CD4-positive, alpha-beta memory T cell (primary cell): ENCODE results near the gene GTF3C4. TPM values are rescaled to one million over a fixed set of nuclear protein-coding genes. Genes with fewer than 3 reads are reported as not detected.

ENCODE experiments used
- CTCF ChIA-PET: fragments of 350-600 bp; sonication (Branson Sonifier 250); formaldehyde crosslinking; loops from one replicate; lab custom pipeline; 2021; ENCODE audit warnings: inconsistent platforms; ENCODE audit not compliant: partially characterized antibody; lab: Charles Lee
- POLR2A ChIA-PET: fragments of 350-600 bp; sonication (Branson Sonifier 250); formaldehyde crosslinking; loops from one replicate; lab custom pipeline; 2021; ENCODE audit not compliant: partially characterized antibody; lab: Charles Lee
- DNase-seq, 5 donors: peaks; one replicate each; pipeline versions ENCODE4 v3.0.0 to v3.0.0-alpha.2; 2020 to 2022; ENCODE audit warnings: mixed read lengths in 1 of 5
- H3K27ac ChIP-seq: one replicate; pipeline ENCODE4 v1.7.0; 2013; ENCODE audit warnings: low read depth, low read length
- H3K27me3 ChIP-seq: 2 replicates; pipeline ENCODE4 v1.7.0; 2013; ENCODE audit warnings: mild to moderate bottlenecking, low read length, moderate library complexity; ENCODE audit not compliant: insufficient read depth
- H3K36me3 ChIP-seq: 2 replicates; pipeline ENCODE4 v1.7.0; 2013; ENCODE audit warnings: mild to moderate bottlenecking, low read length, moderate library complexity; ENCODE audit not compliant: insufficient read depth
- H3K4me1 ChIP-seq: 2 replicates; pipeline ENCODE4 v1.7.0; 2013; ENCODE audit warnings: mild to moderate bottlenecking, low read length, moderate library complexity; ENCODE audit not compliant: insufficient read depth
- H3K4me3 ChIP-seq, 2 donors: one replicate each; pipeline ENCODE4 v1.7.0; 2013; ENCODE audit warnings: low read length in 2 of 2, mild to moderate bottlenecking in 1 of 2
- H3K9me3 ChIP-seq, 2 donors: one replicate each; pipeline ENCODE4 v1.7.0; 2013; ENCODE audit warnings: low read length in 2 of 2, control low read depth in 1 of 2; ENCODE audit not compliant: control insufficient read depth in 1 of 2
- H3K27ac Mint-ChIP-seq, 7 donors: one replicate each; pipeline ENCODE4 v1.8.0; 2020 to 2021; ENCODE audit warnings: mixed read lengths in 7 of 7, mild to moderate bottlenecking in 6 of 7, inconsistent platforms in 3 of 7, moderate library complexity in 3 of 7
- H3K27me3 Mint-ChIP-seq, 2 donors: one replicate each; pipeline ENCODE4 v1.8.0; 2020 to 2021; ENCODE audit warnings: mixed read lengths in 2 of 2
- H3K36me3 Mint-ChIP-seq, 2 donors: one replicate each; pipeline ENCODE4 v1.8.0; 2020 to 2021; ENCODE audit warnings: mixed read lengths in 2 of 2, inconsistent platforms in 1 of 2, mild to moderate bottlenecking in 1 of 2
- H3K4me1 Mint-ChIP-seq, 4 donors: one replicate each; pipeline ENCODE4 v1.8.0; 2020 to 2021; ENCODE audit warnings: mixed read lengths in 4 of 4, mild to moderate bottlenecking in 1 of 4
- H3K4me3 Mint-ChIP-seq, 8 donors: one replicate each; pipeline ENCODE4 v1.8.0; 2020 to 2021; ENCODE audit warnings: mixed read lengths in 8 of 8, mild to moderate bottlenecking in 7 of 8, moderate library complexity in 6 of 8, inconsistent platforms in 3 of 8
- H3K9me3 Mint-ChIP-seq, 8 donors: one replicate each; pipeline ENCODE4 v1.8.0; 2020 to 2021; ENCODE audit warnings: mixed read lengths in 8 of 8, mild to moderate bottlenecking in 5 of 8, inconsistent platforms in 3 of 8, moderate library complexity in 1 of 8
- intact Hi-C: fragments of 100-400 bp; cut with micrococcal nuclease; formaldehyde crosslinking; loops from one replicate; pipeline ENCODE4 v1.15.1; 2023
- polyA plus RNA-seq, 2 donors: library from polyadenylated mRNA; unstranded; fragments of 300-500 nt; fragmentation: Illumina TruSeq; gene quantifications; one replicate each; pipeline ENCODE4 v1.2.3, GENCODE V29; 2021
- total RNA-seq, 2 experiments: library from RNA; stranded (reverse); gene quantifications; one replicate each; pipeline ENCODE4 v1.2.3, GENCODE V29; 2021

The GTF3C4 gene
- total and polyA plus RNA-seq, 4 experiments from 2014 or later, result 2.7 to 13.2 (median 8.3) TPM

- H3K36me3 Mint-ChIP-seq, result peaks cover 64% of the 10 kb centered on the region in 2 donors
These were observed 20.4 kb downstream of the GTF3C4 start for GRCh38 chr9:132690696-132691095.

DNA sequence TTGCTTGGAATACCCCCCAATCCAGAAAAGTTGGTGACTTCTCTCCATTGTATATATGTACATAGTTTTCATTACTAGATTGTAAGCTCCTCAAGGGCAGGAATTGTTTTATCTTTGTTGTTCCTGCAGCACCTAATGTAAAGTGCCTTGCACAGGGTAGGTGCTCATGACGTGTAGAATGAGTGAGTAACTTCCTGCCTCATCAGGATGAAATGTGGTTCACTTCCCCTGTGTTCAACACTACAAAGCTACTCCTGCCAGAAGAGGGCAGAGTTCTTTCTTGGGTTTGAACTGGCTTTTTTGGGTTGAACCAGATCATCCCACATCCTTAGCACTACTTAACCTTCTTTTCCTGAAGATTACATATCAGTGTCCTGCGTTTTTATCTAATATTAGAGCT is 23.9 kb downstream of the GTF3C4 start:
- no peak overlapping the region for H3K4me3 Mint-ChIP-seq
- no peaks in the 10 kb centered on the region for H3K27me3 ChIP-seq

More at GRCh38 chr9:132690696-132691095, 20.4 kb downstream of the GTF3C4 start:
- Histone ChIP-seq H3K4me1 (no peaks in the 10 kb centered on the region), H3K27me3 (no peaks in the 10 kb centered on the region), H3K9me3 (no peaks in the 10 kb centered on the region), H3K4me3 (no peak overlapping the region), H3K36me3 (peaks cover 36% of the 10 kb centered on the region), H3K27ac (no peak overlapping the region)
- Mint-ChIP-seq H3K4me1 (peaks cover 0 to 3% (median under 1%) of the 10 kb centered on the region in 4 donors), H3K27me3 (no peaks in the 10 kb centered on the region), H3K27ac (no peak overlapping the region), H3K9me3 (peaks cover 0 to 10% (median 3%) of the 10 kb centered on the region in 8 donors), H3K4me3 (no peak overlapping the region)
- ChIA-PET POLR2A (no interaction called here), CTCF (interaction anchor here (0.9 kb wide), 1 partner anchor 212 kb away, joined by 3 read pairs; no protein-coding TSS in a partner anchor)
- no peak for DNase-seq
- intact Hi-C loops, result no loop called here

DNA sequence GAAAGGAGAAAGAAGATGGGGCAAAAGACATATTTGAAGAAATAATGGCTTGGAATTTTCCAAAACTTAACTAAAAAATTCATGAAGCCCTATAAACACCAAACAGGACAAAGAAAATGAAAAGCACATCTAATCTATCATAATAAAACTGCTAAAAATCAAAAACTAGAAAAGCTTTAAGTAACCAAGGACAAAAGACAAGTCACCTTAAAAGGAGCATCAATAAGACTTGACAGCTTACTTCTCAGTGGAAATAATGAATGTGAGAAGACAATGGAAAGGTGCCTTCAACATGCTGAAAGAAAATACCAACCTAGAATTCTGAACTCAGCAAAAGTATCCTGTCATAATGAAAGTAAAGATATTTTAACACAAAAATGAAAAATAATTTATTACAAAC is 27.0 kb downstream of the GTF3C4 start:
- Mint-ChIP-seq H3K27me3 (no peaks in the 10 kb centered on the region), H3K36me3 (peaks cover 14 to 15% of the 10 kb centered on the region in 2 donors), H3K4me1 (peaks cover 0 to 2% (median under 1%) of the 10 kb centered on the region in 4 donors), H3K4me3 (no peak overlapping the region), H3K9me3 (peaks cover 3 to 37% (median 31%) of the 10 kb centered on the region in 8 donors), H3K27ac (peak overlapping the region in 1 of 7 donors; percentile 36)
- no peak overlapping the region for H3K4me3 ChIP-seq
- intact Hi-C loops, result no loop called here
- no peaks in the 10 kb centered on the region for H3K27me3 ChIP-seq
- H3K9me3 ChIP-seq, result no peaks in the 10 kb centered on the region
- no peaks in the 10 kb centered on the region for H3K36me3 ChIP-seq
- ChIA-PET CTCF (interaction anchor here (0.8 kb wide), 1 partner anchor 26 kb away, joined by 3 read pairs; no protein-coding TSS in a partner anchor), POLR2A (no interaction called here)
- no peak for DNase-seq
- no peaks in the 10 kb centered on the region for H3K4me1 ChIP-seq
- no peak overlapping the region for H3K27ac ChIP-seq

More for the DNA sequence above, 23.9 kb downstream of the GTF3C4 start:
- Histone ChIP-seq H3K4me1 (no peaks in the 10 kb centered on the region), H3K27ac (no peak overlapping the region), H3K36me3 (peaks cover 4% of the 10 kb centered on the region), H3K4me3 (no peak overlapping the region), H3K9me3 (no peaks in the 10 kb centered on the region)
- POLR2A ChIA-PET, result interaction anchor here (1.3 kb wide), 1 partner anchor 25 kb away, joined by 3 read pairs; the partner anchor contains the start of gene DDX31
- peaks cover 38 to 40% of the 10 kb centered on the region in 2 donors for H3K36me3 Mint-ChIP-seq
- intact Hi-C loops, result loop anchor here (1.0 kb wide), 1 partner anchor 106 kb away; no protein-coding TSS in a partner anchor
- no peaks in the 10 kb centered on the region for H3K27me3 Mint-ChIP-seq
- peak overlapping the region in 1 of 7 donors; percentile 13 for H3K27ac Mint-ChIP-seq
- peaks cover 0 to 2% (median under 1%) of the 10 kb centered on the region in 4 donors for H3K4me1 Mint-ChIP-seq
- CTCF ChIA-PET, result interaction anchor here (0.6 kb wide), 1 partner anchor 680 kb away, joined by 3 read pairs; no protein-coding TSS in a partner anchor
- DNase-seq, result peak in 4 of 5 donors; percentile 8 to 29 (median 20)
- H3K9me3 Mint-ChIP-seq, result peaks cover 3 to 37% (median 30%) of the 10 kb centered on the region in 8 donors

DNA sequence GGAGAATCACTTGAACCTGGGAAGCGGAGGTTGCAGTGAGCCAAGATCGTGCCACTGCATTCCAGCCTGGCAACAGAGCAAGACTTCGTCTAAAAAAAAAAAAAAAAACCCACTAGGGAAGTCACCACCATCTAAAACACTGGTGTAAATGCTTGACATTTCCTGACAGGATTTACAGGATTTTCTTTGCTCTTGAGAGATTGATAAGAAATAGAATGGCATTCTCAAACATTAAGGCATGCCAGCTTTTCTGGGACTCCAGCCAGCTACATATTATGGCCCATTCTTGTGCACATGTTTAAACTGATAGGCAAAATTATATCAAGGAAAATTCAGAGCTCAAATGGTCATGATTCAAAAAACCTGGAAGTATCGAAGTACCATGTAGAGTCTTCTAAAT is 28.7 kb downstream of the GTF3C4 start:
- POLR2A ChIA-PET, result no interaction called here
- no peaks in the 10 kb centered on the region for H3K4me1 ChIP-seq
- H3K27me3 ChIP-seq, result no peaks in the 10 kb centered on the region
- no peaks in the 10 kb centered on the region for H3K36me3 ChIP-seq
- Mint-ChIP-seq H3K4me3 (no peak overlapping the region), H3K4me1 (peaks cover 0 to 2% (median under 1%) of the 10 kb centered on the region in 4 donors), H3K9me3 (peaks cover 3 to 37% (median 31%) of the 10 kb centered on the region in 8 donors), H3K27ac (no peak overlapping the region), H3K27me3 (peaks cover 0 to 3% of the 10 kb centered on the region in 2 donors), H3K36me3 (peaks cover 6 to 11% of the 10 kb centered on the region in 2 donors)
- H3K4me3 ChIP-seq, result no peak overlapping the region
- DNase-seq, result no peak
- intact Hi-C loops, result no loop called here
- H3K27ac ChIP-seq, result no peak overlapping the region
- CTCF ChIA-PET, result interaction anchor here (0.7 to 2.2 kb wide), 2 partner anchors 10 to 45 kb away, joined by 3 to 7 read pairs; no protein-coding TSS in a partner anchor
- no peaks in the 10 kb centered on the region for H3K9me3 ChIP-seq

- Histone ChIP-seq H3K4me3 (no peak overlapping the region), H3K27me3 (no peaks in the 10 kb centered on the region), H3K27ac (no peak overlapping the region), H3K9me3 (no peaks in the 10 kb centered on the region), H3K4me1 (no peaks in the 10 kb centered on the region), H3K36me3 (no peaks in the 10 kb centered on the region)
- CTCF ChIA-PET, result interaction anchor here (2.2 kb wide), 1 partner anchor 11 kb away, joined by 7 read pairs; no protein-coding TSS in a partner anchor
- Mint-ChIP-seq H3K36me3 (peaks cover 4 to 7% of the 10 kb centered on the region in 2 donors), H3K4me1 (no peaks in the 10 kb centered on the region), H3K4me3 (no peak overlapping the region), H3K27me3 (peaks cover 0 to 3% of the 10 kb centered on the region in 2 donors), H3K27ac (no peak overlapping the region), H3K9me3 (peaks cover 3 to 36% (median 30%) of the 10 kb centered on the region in 8 donors)
- POLR2A ChIA-PET, result no interaction called here
- intact Hi-C loops, result no loop called here
- DNase-seq, result no peak
These were observed 29.7 kb downstream of the GTF3C4 start for GRCh38 chr9:132699956-132700355.

DNA sequence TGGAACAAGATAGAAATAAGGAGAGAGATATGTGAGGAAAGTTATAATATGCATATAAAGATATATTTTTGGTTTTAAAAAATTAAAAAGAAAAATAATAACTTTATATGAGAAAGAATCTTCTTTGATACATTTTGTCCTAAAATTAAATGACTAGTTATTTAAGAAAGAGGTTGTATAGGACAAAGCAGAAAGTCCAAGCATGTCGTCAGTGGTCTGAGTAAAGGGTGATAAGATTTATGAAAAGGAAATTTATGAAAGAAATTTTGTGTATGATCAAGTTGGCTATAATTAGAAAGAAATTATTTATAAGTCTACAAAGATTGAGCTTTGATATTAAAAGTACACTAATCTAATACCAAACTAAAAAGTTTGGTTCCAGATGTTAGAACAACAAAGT is 32.0 kb downstream of the GTF3C4 start:
- intact Hi-C loops, result no loop called here
- no peaks in the 10 kb centered on the region for H3K27me3 ChIP-seq
- peaks cover 0 to 4% of the 10 kb centered on the region in 2 donors for H3K36me3 Mint-ChIP-seq
- peaks cover 6 to 11% of the 10 kb centered on the region in 2 donors for H3K27me3 Mint-ChIP-seq
- H3K36me3 ChIP-seq, result no peaks in the 10 kb centered on the region
- CTCF ChIA-PET, result no interaction called here
- H3K27ac Mint-ChIP-seq, result no peak overlapping the region
- POLR2A ChIA-PET, result no interaction called here
- no peak overlapping the region for H3K4me3 Mint-ChIP-seq
- no peaks in the 10 kb centered on the region for H3K4me1 ChIP-seq
- no peak overlapping the region for H3K4me3 ChIP-seq
- DNase-seq, result no peak
- H3K4me1 Mint-ChIP-seq, result no peaks in the 10 kb centered on the region
- no peak overlapping the region for H3K27ac ChIP-seq
- H3K9me3 ChIP-seq, result no peaks in the 10 kb centered on the region
- peaks cover 3 to 16% (median 14%) of the 10 kb centered on the region in 8 donors for H3K9me3 Mint-ChIP-seq

- intact Hi-C loops, result no loop called here
- no peaks in the 10 kb centered on the region for H3K27me3 ChIP-seq
- no peak overlapping the region for H3K4me3 ChIP-seq
- H3K4me1 ChIP-seq, result no peaks in the 10 kb centered on the region
- no peak overlapping the region for H3K4me3 Mint-ChIP-seq
- H3K9me3 Mint-ChIP-seq, result peaks cover 0 to 6% (median 4%) of the 10 kb centered on the region in 8 donors
- H3K4me1 Mint-ChIP-seq, result no peaks in the 10 kb centered on the region
- H3K9me3 ChIP-seq, result no peaks in the 10 kb centered on the region
- POLR2A ChIA-PET, result no interaction called here
- H3K27ac ChIP-seq, result no peak overlapping the region
- H3K36me3 Mint-ChIP-seq, result no peaks in the 10 kb centered on the region
- H3K27ac Mint-ChIP-seq, result no peak overlapping the region
- DNase-seq, result no peak
- CTCF ChIA-PET, result no interaction called here
- peaks cover 7 to 11% of the 10 kb centered on the region in 2 donors for H3K27me3 Mint-ChIP-seq
- H3K36me3 ChIP-seq, result no peaks in the 10 kb centered on the region
These were observed 33.1 kb downstream of the GTF3C4 start for GRCh38 chr9:132703336-132703735.
